ENCODE results near the gene OVOL1.

- TF ChIP-seq BACH2 (CRISPR knock-in tag; IDR thresholded peaks at IDR 0.05; ENCODE audit: borderline replicate concordance) (no peak), ZC3H10 (CRISPR knock-in tag; IDR thresholded peaks at IDR 0.05) (no peak), GLIS3 (CRISPR knock-in tag; IDR thresholded peaks at IDR 0.05) (no peak), RARB (CRISPR knock-in tag; IDR thresholded peaks at IDR 0.05) (no peak), ISL1 (CRISPR knock-in tag; IDR thresholded peaks at IDR 0.05) (no peak), PPARA (CRISPR knock-in tag; IDR thresholded peaks at IDR 0.05; ENCODE audit: borderline replicate concordance) (no peak), ZNF8 (CRISPR knock-in tag; IDR thresholded peaks at IDR 0.05) (no peak), ESRRG (CRISPR knock-in tag; IDR thresholded peaks at IDR 0.05) (no peak), OSR1 (CRISPR knock-in tag; IDR thresholded peaks at IDR 0.05) (no peak), ZFP30 (CRISPR knock-in tag; IDR thresholded peaks at IDR 0.05) (no peak), TOX (CRISPR knock-in tag; IDR thresholded peaks at IDR 0.05; ENCODE audit: borderline replicate concordance) (no peak)
- TF ChIP-seq, protein P1, sequence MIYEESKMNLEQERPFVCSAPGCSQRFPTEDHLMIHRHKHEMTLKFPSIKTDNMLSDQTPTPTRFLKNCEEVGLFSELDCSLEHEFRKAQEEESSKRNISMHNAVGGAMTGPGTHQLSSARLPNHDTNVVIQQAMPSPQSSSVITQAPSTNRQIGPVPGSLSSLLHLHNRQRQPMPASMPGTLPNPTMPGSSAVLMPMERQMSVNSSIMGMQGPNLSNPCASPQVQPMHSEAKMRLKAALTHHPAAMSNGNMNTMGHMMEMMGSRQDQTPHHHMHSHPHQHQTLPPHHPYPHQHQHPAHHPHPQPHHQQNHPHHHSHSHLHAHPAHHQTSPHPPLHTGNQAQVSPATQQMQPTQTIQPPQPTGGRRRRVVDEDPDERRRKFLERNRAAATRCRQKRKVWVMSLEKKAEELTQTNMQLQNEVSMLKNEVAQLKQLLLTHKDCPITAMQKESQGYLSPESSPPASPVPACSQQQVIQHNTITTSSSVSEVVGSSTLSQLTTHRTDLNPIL (CRISPR knock-in tag; IDR thresholded peaks at IDR 0.05; ENCODE audit: low read depth): no peak
- TF ChIP-seq, protein P2, sequence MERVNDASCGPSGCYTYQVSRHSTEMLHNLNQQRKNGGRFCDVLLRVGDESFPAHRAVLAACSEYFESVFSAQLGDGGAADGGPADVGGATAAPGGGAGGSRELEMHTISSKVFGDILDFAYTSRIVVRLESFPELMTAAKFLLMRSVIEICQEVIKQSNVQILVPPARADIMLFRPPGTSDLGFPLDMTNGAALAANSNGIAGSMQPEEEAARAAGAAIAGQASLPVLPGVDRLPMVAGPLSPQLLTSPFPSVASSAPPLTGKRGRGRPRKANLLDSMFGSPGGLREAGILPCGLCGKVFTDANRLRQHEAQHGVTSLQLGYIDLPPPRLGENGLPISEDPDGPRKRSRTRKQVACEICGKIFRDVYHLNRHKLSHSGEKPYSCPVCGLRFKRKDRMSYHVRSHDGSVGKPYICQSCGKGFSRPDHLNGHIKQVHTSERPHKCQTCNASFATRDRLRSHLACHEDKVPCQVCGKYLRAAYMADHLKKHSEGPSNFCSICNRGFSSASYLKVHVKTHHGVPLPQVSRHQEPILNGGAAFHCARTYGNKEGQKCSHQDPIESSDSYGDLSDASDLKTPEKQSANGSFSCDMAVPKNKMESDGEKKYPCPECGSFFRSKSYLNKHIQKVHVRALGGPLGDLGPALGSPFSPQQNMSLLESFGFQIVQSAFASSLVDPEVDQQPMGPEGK (CRISPR knock-in tag; IDR thresholded peaks at IDR 0.05; ENCODE audit: borderline replicate concordance): no peak
- TF ChIP-seq, protein P3, sequence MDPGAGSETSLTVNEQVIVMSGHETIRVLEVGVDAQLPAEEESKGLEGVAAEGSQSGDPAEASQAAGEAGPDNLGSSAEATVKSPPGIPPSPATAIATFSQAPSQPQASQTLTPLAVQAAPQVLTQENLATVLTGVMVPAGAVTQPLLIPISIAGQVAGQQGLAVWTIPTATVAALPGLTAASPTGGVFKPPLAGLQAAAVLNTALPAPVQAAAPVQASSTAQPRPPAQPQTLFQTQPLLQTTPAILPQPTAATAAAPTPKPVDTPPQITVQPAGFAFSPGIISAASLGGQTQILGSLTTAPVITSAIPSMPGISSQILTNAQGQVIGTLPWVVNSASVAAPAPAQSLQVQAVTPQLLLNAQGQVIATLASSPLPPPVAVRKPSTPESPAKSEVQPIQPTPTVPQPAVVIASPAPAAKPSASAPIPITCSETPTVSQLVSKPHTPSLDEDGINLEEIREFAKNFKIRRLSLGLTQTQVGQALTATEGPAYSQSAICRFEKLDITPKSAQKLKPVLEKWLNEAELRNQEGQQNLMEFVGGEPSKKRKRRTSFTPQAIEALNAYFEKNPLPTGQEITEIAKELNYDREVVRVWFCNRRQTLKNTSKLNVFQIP (CRISPR knock-in tag; IDR thresholded peaks at IDR 0.05; ENCODE audit: borderline replicate concordance, low read depth): no peak
Observed at GRCh38 chr11:65779669-65779918, 7.3 kb upstream of the OVOL1 start.
